Mesendoderm (in vitro differentiated cells): Measurements from ENCODE around the gene SPINT2.

Source experiments
- DNase-seq: peaks from one replicate; pipeline ENCODE4 v3.0.0; 2013
- H2AK5ac ChIP-seq: 2 replicates; pipeline ENCODE4 v1.6.1; 2013; ENCODE audit warnings: low read length, inconsistent platforms
- H2BK120ac ChIP-seq: 2 replicates; pipeline ENCODE4 v1.6.1; 2013; ENCODE audit warnings: low read depth, mild to moderate bottlenecking, low read length, moderate library complexity, mixed read lengths
- H2BK15ac ChIP-seq: replicated peaks from 2 replicates; pipeline ENCODE4 v1.6.1; 2013; ENCODE audit warnings: low read depth, mild to moderate bottlenecking, moderate library complexity
- H2BK5ac ChIP-seq: 2 replicates; pipeline ENCODE4 v1.6.1; 2013; ENCODE audit warnings: low read length, inconsistent platforms
- H3K18ac ChIP-seq: 2 replicates; pipeline ENCODE4 v1.6.1; 2013; ENCODE audit warnings: mild to moderate bottlenecking, low read length, mixed read lengths
- H3K23ac ChIP-seq: one replicate; pipeline ENCODE4 v1.6.1; 2013; ENCODE audit warnings: low read length
- H3K27ac ChIP-seq: 2 replicates; pipeline ENCODE4 v1.5.1; 2013; ENCODE audit warnings: low read depth, mild to moderate bottlenecking, inconsistent platforms, low read length, moderate library complexity
- H3K27me3 ChIP-seq: 2 replicates; pipeline ENCODE4 v1.6.1; 2013; ENCODE audit warnings: low read length, control low read depth, mild to moderate bottlenecking, inconsistent platforms; ENCODE audit not compliant: insufficient read depth, poor library complexity
- H3K36me3 ChIP-seq: 2 replicates; pipeline ENCODE4 v1.6.1; 2013; ENCODE audit warnings: low read length, inconsistent platforms; ENCODE audit not compliant: control insufficient read depth, insufficient read depth
- H3K4ac ChIP-seq: one replicate; pipeline ENCODE4 v1.6.1; 2013; ENCODE audit warnings: low read depth, mild to moderate bottlenecking, low read length, moderate library complexity
- H3K4me1 ChIP-seq: 2 replicates; pipeline ENCODE4 v1.6.1; 2013; ENCODE audit warnings: low read depth, low read length, inconsistent platforms; ENCODE audit not compliant: control insufficient read depth
- H3K4me2 ChIP-seq: 2 replicates; pipeline ENCODE4 v1.6.1; 2013; ENCODE audit warnings: low read length
- H3K4me3 ChIP-seq: 2 replicates; pipeline ENCODE4 v1.5.1; 2013; ENCODE audit warnings: mild to moderate bottlenecking, low read length
- H3K56ac ChIP-seq: one replicate; pipeline ENCODE4 v1.6.1; 2013; ENCODE audit warnings: low read length
- H3K79me1 ChIP-seq: 2 replicates; pipeline ENCODE4 v1.6.1; 2013; ENCODE audit warnings: low read length, inconsistent platforms
- H3K79me2 ChIP-seq: 2 replicates; pipeline ENCODE4 v1.6.1; 2013; ENCODE audit warnings: mild to moderate bottlenecking, low read length; ENCODE audit not compliant: control insufficient read depth, insufficient read depth
- H3K9ac ChIP-seq: 2 replicates; pipeline ENCODE4 v1.6.1; 2013; ENCODE audit warnings: low read length, inconsistent platforms
- H4K5ac ChIP-seq: one replicate; pipeline ENCODE4 v1.6.1; 2013; ENCODE audit warnings: low read length
- H4K8ac ChIP-seq: one replicate; pipeline ENCODE4 v1.6.1; 2013; ENCODE audit warnings: low read depth, mild to moderate bottlenecking, control low read depth, low read length, moderate library complexity
- WGBS: extraction: QIAGEN DNeasy Blood & Tissue Kit; methylation state at CpG from one replicate; pipeline ENCODE4 v1.1.7; 2013; ENCODE audit warnings: low lambda C conversion rate, missing lambda C conversion rate; ENCODE audit not compliant: insufficient coverage; ENCODE audit errors: extremely low coverage; 5-methylcytosine and 5-hydroxymethylcytosine counted together

Gene SPINT2

DNA sequence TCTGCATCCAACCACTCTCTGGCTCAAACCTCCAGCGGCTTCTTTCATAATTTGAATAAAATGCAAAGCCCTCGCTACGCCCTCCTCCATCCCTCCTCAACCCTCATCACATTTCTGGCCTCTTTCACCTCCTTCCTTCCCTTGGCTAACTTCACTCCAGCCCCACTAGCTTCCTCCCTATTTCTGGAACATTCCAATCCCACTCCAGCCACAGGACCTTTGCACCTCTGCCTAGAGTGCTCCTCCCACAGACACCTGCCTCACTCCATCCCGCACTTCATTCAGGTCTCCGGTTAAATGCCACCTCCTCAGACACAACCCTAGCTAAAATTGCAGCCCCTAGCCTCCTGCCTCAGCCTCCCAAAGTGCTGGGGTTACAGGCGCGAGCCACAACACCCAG is 32.5 kb upstream of the SPINT2 start:
- no CpG with 5 or more reads among the region's 7 CpGs for WGBS
- Histone ChIP-seq H4K8ac (no peak overlapping the region), H3K79me2 (no peaks in the 10 kb centered on the region), H2BK15ac (no peak overlapping the region), H3K4me3 (no peak overlapping the region), H3K4me1 (peaks cover 2% of the 10 kb centered on the region), H3K18ac (no peak overlapping the region), H2BK5ac (no peak overlapping the region), H3K23ac (no peak overlapping the region), H3K79me1 (no peaks in the 10 kb centered on the region), H3K36me3 (no peaks in the 10 kb centered on the region), H3K4ac (no peak overlapping the region), H3K27ac (no peak overlapping the region), H2AK5ac (no peak overlapping the region), H3K9ac (no peak overlapping the region), H4K5ac (no peak overlapping the region), H3K56ac (no peak overlapping the region), H3K4me2 (no peak overlapping the region), H3K27me3 (no peaks in the 10 kb centered on the region), H2BK120ac (no peak overlapping the region)
- no peak for DNase-seq

DNA sequence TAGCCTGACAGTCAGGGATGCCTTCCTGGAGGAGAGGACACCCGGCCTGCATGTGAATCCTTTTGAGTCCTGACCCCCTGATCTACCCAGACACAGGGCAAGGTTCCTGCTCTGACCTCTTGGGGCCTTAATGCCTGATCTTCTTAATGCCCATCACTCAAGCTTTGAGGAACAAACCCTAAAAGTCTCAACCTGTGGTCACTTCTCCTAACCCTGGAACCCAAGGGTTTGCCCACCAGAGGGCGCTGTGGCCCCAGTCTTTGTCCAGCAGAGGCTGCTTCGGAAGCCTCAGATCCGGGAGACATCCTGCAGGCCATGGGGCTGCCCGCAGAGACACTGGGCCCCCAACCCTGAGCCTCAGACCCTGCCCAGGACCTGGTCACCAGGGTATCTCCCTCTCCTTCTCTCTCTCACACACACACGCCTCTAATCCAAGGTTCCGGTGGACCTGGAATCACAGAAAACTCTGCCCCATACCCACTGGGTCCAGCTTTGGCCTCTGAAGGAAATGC is 30.6 kb upstream of the SPINT2 start:
- no peak overlapping the region for H2BK5ac ChIP-seq
- H3K23ac ChIP-seq, result no peak overlapping the region
- H3K27me3 ChIP-seq, result no peaks in the 10 kb centered on the region
- no peaks in the 10 kb centered on the region for H3K4me1 ChIP-seq
- H2BK120ac ChIP-seq, result no peak overlapping the region
- H3K56ac ChIP-seq, result no peak overlapping the region
- DNase-seq, result peak; percentile 78
- H4K5ac ChIP-seq, result no peak overlapping the region
- H4K8ac ChIP-seq, result no peak overlapping the region
- H3K9ac ChIP-seq, result no peak overlapping the region
- H3K79me2 ChIP-seq, result no peaks in the 10 kb centered on the region
- WGBS, result no CpG with 5 or more reads among the region's 7 CpGs
- no peak overlapping the region for H3K18ac ChIP-seq
- no peak overlapping the region for H2BK15ac ChIP-seq
- H3K4ac ChIP-seq, result no peak overlapping the region
- H3K36me3 ChIP-seq, result no peaks in the 10 kb centered on the region
- no peak overlapping the region for H3K4me2 ChIP-seq
- no peak overlapping the region for H2AK5ac ChIP-seq
- H3K79me1 ChIP-seq, result no peaks in the 10 kb centered on the region
- no peak overlapping the region for H3K4me3 ChIP-seq
- H3K27ac ChIP-seq, result no peak overlapping the region

DNA sequence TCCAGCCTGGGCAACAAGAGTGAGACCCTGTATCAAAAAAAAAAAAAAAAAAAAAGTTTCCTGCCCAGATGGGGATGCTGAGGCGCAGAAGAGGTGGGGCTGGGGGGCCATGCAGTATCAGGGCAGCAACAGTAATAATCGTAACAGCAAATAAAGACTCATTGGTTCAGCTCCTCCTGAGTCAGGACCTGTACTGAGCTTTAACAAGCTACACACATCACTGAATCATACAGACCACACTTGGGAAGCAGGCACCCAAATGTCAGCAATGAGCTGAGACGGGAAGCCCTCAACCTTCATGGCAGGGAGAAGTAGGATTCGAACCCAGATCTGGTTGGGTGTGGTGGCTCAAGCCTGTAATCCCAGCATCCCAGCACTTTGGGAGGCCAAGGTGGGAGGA is 29.8 kb upstream of the SPINT2 start:
- Histone ChIP-seq H3K4me2 (no peak overlapping the region), H3K4ac (no peak overlapping the region), H2BK15ac (no peak overlapping the region), H3K27me3 (no peaks in the 10 kb centered on the region), H2BK120ac (no peak overlapping the region), H3K4me3 (no peak overlapping the region), H3K56ac (no peak overlapping the region), H3K27ac (no peak overlapping the region), H2BK5ac (no peak overlapping the region), H2AK5ac (no peak overlapping the region), H3K9ac (no peak overlapping the region), H3K36me3 (no peaks in the 10 kb centered on the region), H4K5ac (no peak overlapping the region), H4K8ac (no peak overlapping the region), H3K23ac (no peak overlapping the region), H3K79me1 (no peaks in the 10 kb centered on the region), H3K18ac (no peak overlapping the region), H3K79me2 (no peaks in the 10 kb centered on the region), H3K4me1 (no peaks in the 10 kb centered on the region)
- no peak for DNase-seq
- no CpG with 5 or more reads among the region's 4 CpGs for WGBS

DNA sequence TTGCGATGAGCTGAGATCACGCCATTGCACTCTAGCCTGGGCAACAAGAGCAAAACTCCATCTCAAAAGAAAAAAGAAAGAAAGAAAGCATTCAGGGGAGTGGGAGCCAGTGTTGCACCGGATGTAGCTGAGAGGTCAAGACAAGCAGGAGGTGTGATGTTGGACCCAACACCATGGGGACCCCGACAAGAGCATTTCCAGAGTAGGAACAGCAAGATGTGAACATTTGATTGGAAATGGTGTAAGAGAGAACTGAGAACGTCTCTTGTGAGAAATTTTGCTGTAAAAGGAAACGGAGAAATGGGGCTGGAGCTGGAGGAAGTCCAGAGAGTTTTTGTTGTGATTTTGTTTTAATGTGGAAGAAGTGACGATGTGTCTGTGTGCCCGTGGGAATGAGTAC is 24.6 kb upstream of the SPINT2 start:
- Histone ChIP-seq H3K79me1 (no peaks in the 10 kb centered on the region), H3K4me3 (no peak overlapping the region), H3K4ac (no peak overlapping the region), H3K4me1 (no peaks in the 10 kb centered on the region), H3K79me2 (no peaks in the 10 kb centered on the region), H3K56ac (no peak overlapping the region), H2BK120ac (no peak overlapping the region), H3K27me3 (no peaks in the 10 kb centered on the region), H2BK5ac (no peak overlapping the region), H4K8ac (no peak overlapping the region), H3K27ac (no peak overlapping the region), H3K18ac (no peak overlapping the region), H2BK15ac (no peak overlapping the region), H2AK5ac (no peak overlapping the region), H3K36me3 (no peaks in the 10 kb centered on the region), H3K23ac (no peak overlapping the region), H4K5ac (no peak overlapping the region), H3K9ac (no peak overlapping the region), H3K4me2 (no peak overlapping the region)
- WGBS, result 100% methylated on average over 2 of the region's 8 CpGs
- no peak for DNase-seq

DNA sequence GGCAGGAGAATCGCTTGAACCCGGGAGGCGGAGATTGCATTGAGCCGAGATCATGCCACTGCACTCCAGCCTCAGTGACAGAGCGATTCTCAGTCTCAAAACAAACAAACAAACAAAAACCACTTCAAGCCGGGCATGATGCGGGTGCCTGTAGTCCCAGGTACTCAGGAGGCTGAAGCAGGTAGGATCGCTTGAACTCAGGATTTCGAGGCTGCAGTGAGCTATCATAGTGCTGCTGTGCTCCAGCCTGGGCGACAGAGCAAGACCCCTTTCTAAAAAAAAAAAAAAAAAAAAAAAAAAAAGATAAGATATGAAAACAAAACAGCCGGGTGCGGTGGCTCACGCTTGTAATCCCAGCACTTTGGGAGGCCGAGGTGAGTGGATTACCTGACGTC is 21.1 kb upstream of the SPINT2 start:
- no peak for DNase-seq
- Histone ChIP-seq H4K5ac (no peak overlapping the region), H3K27me3 (no peaks in the 10 kb centered on the region), H3K23ac (no peak overlapping the region), H3K36me3 (no peaks in the 10 kb centered on the region), H2BK15ac (no peak overlapping the region), H3K9ac (no peak overlapping the region), H3K79me2 (no peaks in the 10 kb centered on the region), H4K8ac (no peak overlapping the region), H2AK5ac (no peak overlapping the region), H2BK120ac (no peak overlapping the region), H3K4me3 (no peak overlapping the region), H3K27ac (no peak overlapping the region), H3K4me1 (no peaks in the 10 kb centered on the region), H3K4ac (no peak overlapping the region), H3K56ac (no peak overlapping the region), H3K18ac (no peak overlapping the region), H3K79me1 (no peaks in the 10 kb centered on the region), H2BK5ac (no peak overlapping the region), H3K4me2 (no peak overlapping the region)
- WGBS, result no CpG with 5 or more reads among the region's 15 CpGs

DNA sequence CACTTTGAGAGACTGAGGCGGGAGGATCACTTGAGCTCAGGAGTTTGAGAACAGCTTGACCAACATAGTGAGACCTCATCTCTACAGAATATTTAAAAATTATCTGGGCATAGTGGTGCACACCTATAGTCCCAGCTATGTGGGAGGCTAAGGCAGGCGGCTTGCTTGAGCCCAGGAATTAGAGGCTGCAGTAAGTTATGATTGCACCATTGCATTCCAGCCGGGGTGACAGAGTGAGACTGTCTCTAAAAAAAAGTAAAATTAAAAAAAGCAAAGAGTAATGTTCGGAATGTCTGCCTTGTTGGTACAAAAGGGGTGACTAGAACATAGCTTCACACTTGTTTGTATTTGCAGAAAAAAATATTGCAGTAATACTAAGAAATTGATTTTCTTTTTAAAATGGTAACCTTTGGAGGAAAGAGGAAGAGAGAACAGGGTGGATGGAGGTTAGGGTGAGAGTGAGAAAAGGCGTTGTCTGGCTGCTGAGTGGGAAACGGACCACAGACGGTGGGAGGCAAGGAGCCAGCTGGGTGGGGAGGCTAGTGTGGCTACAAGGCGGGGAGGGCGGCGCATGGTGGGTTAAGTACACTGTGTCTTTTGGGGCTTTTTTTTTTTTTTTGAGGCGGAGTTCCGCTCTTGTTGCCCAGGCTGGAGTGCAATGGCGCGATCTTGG is 18.4 kb upstream of the SPINT2 start:
- Histone ChIP-seq H3K4me3 (no peak overlapping the region), H2BK120ac (no peak overlapping the region), H3K18ac (no peak overlapping the region), H4K5ac (no peak overlapping the region), H2AK5ac (no peak overlapping the region), H3K4ac (no peak overlapping the region), H2BK15ac (no peak overlapping the region), H3K23ac (no peak overlapping the region), H3K79me1 (no peaks in the 10 kb centered on the region), H3K36me3 (no peaks in the 10 kb centered on the region), H3K4me1 (peaks cover 2% of the 10 kb centered on the region), H3K79me2 (no peaks in the 10 kb centered on the region), H3K56ac (no peak overlapping the region), H3K27ac (no peak overlapping the region), H3K4me2 (no peak overlapping the region), H4K8ac (no peak overlapping the region), H3K9ac (no peak overlapping the region), H3K27me3 (no peaks in the 10 kb centered on the region), H2BK5ac (no peak overlapping the region)
- DNase-seq, result no peak
- no CpG with 5 or more reads among the region's 14 CpGs for WGBS
